ENCODE results near the gene ABCA10.

The ABCA10 gene

GRCh38 chr17:69245617-69246016 lies 17.0 kb upstream of the ABCA10 start:
- H3K36me3 ChIP-seq (ENCODE audit: low read length): no peaks in the 10 kb centered on the region
- no peaks in the 10 kb centered on the region for H3K9me3 ChIP-seq (ENCODE audit: insufficient read depth, low read length)
- H3K79me2 ChIP-seq (ENCODE audit: insufficient read depth, low read length): no peaks in the 10 kb centered on the region
- peak overlapping the region; percentile 3 for H3K4me2 ChIP-seq (ENCODE audit: low read depth, low read length, poor library complexity, severe bottlenecking)
- TF ChIP-seq EZH2phosphoT487 (conservative IDR thresholded peaks at IDR 0.05; ENCODE audit: low read length): no peak
- TF ChIP-seq CTCF (IDR thresholded peaks at IDR 0.05; ENCODE audit: insufficient read depth, low read length, poor library complexity, severe bottlenecking): no peak
- no peaks in the 10 kb centered on the region for H3K27me3 ChIP-seq (ENCODE audit: low read length)
- H2AFZ ChIP-seq (ENCODE audit: low read depth, low read length, severe bottlenecking): no peak overlapping the region
- H3K9me2 ChIP-seq (replicated peaks; ENCODE audit: insufficient read depth, low read length): no peaks in the 10 kb centered on the region
- no peaks in the 10 kb centered on the region; the same call in 1 of the 2 replicates for H3F3A ChIP-seq (ENCODE audit: insufficient read depth)
- H3K4me3 ChIP-seq (ENCODE audit: insufficient read depth, low read length, poor library complexity, severe bottlenecking): no peak overlapping the region
- H3K9ac ChIP-seq (ENCODE audit: low read length): no peak overlapping the region
- H3K27ac ChIP-seq (ENCODE audit: low read depth, low read length): no peak overlapping the region
- H4K20me1 ChIP-seq (ENCODE audit: low read depth, low read length): no peaks in the 10 kb centered on the region

GRCh38 chr17:69239611-69240600 lies 11.3 kb upstream of the ABCA10 start:
- H3K9me2 ChIP-seq (replicated peaks; ENCODE audit: insufficient read depth, low read length): no peaks in the 10 kb centered on the region
- no peaks in the 10 kb centered on the region for H3K79me2 ChIP-seq (ENCODE audit: insufficient read depth, low read length)
- H3K36me3 ChIP-seq (ENCODE audit: low read length): no peaks in the 10 kb centered on the region
- H3K4me3 ChIP-seq (ENCODE audit: insufficient read depth, low read length, poor library complexity, severe bottlenecking): no peak overlapping the region
- no peak overlapping the region for H3K27ac ChIP-seq (ENCODE audit: low read depth, low read length)
- no peaks in the 10 kb centered on the region for H3F3A ChIP-seq (ENCODE audit: insufficient read depth)
- no peak for TF ChIP-seq CTCF (IDR thresholded peaks at IDR 0.05; ENCODE audit: insufficient read depth, low read length, poor library complexity, severe bottlenecking)
- no peak overlapping the region for H3K4me2 ChIP-seq (ENCODE audit: low read depth, low read length, poor library complexity, severe bottlenecking)
- no peak overlapping the region for H2AFZ ChIP-seq (ENCODE audit: low read depth, low read length, severe bottlenecking)
- no peak overlapping the region for H3K9ac ChIP-seq (ENCODE audit: low read length)
- H4K20me1 ChIP-seq (ENCODE audit: low read depth, low read length): no peaks in the 10 kb centered on the region
- H3K9me3 ChIP-seq (ENCODE audit: insufficient read depth, low read length): no peaks in the 10 kb centered on the region
- no peaks in the 10 kb centered on the region for H3K27me3 ChIP-seq (ENCODE audit: low read length)

- H3K9ac ChIP-seq (ENCODE audit: low read length): no peak overlapping the region
- TF ChIP-seq EZH2phosphoT487 (conservative IDR thresholded peaks at IDR 0.05; ENCODE audit: low read length) (no peak), CTCF (IDR thresholded peaks at IDR 0.05; ENCODE audit: insufficient read depth, low read length, poor library complexity, severe bottlenecking) (no peak)
- no peaks in the 10 kb centered on the region for H3K9me2 ChIP-seq (replicated peaks; ENCODE audit: insufficient read depth, low read length)
- H3K27me3 ChIP-seq (ENCODE audit: low read length): no peaks in the 10 kb centered on the region
- H2AFZ ChIP-seq (ENCODE audit: low read depth, low read length, severe bottlenecking): no peak overlapping the region
- no peaks in the 10 kb centered on the region for H3K9me3 ChIP-seq (ENCODE audit: insufficient read depth, low read length)
- no peak overlapping the region for H3K4me3 ChIP-seq (ENCODE audit: insufficient read depth, low read length, poor library complexity, severe bottlenecking)
- H3K36me3 ChIP-seq (ENCODE audit: low read length): no peaks in the 10 kb centered on the region
- no peak overlapping the region for H3K27ac ChIP-seq (ENCODE audit: low read depth, low read length)
- no peak overlapping the region for H3K4me2 ChIP-seq (ENCODE audit: low read depth, low read length, poor library complexity, severe bottlenecking)
- no peaks in the 10 kb centered on the region for H4K20me1 ChIP-seq (ENCODE audit: low read depth, low read length)
- H3F3A ChIP-seq (ENCODE audit: insufficient read depth): no peaks in the 10 kb centered on the region
- H3K79me2 ChIP-seq (ENCODE audit: insufficient read depth, low read length): no peaks in the 10 kb centered on the region
Measured at GRCh38 chr17:69236946-69237345, 8.3 kb upstream of the ABCA10 start.
